Transverse colon (tissue), 4 donors: Measurements from ENCODE around the gene HSPG2. TPM values are rescaled to one million over a fixed set of nuclear protein-coding genes. Genes with fewer than 3 reads are reported as not detected.
A peak's percentile ranks its signal among the peaks of the same experiment; 100 is the strongest.

Source experiments
- DNase-seq: peaks from one replicate; pipeline ENCODE4 v3.0.0-alpha.2; 2019
- H3K27ac ChIP-seq, 4 donors: fragments of 200-600 bp; sonication (generic); 2 replicates each; pipeline ENCODE4 v1.5.1; 2016 to 2018; ENCODE audit warnings: inconsistent platforms in 4 of 4
- H3K27me3 ChIP-seq: fragments of 200-600 bp; sonication (generic); 2 replicates; pipeline ENCODE4 v1.5.1; 2017; ENCODE audit warnings: inconsistent platforms
- H3K36me3 ChIP-seq, 4 donors: fragments of 200-600 bp; sonication (generic); 2 replicates each; pipeline ENCODE4 v1.5.1; 2017 to 2019; ENCODE audit warnings: inconsistent platforms in 4 of 4
- H3K4me1 ChIP-seq, 4 donors: fragments of 200-600 bp; sonication (generic); 2 replicates each; pipeline ENCODE4 v1.5.1; 2017 to 2020; ENCODE audit warnings: inconsistent platforms in 4 of 4
- H3K4me3 ChIP-seq, 4 donors: fragments of 200-600 bp; sonication (generic); 1 replicate in 1 of 4; 2 replicates in 3 of 4; pipeline versions ENCODE4 v1.5.1 to v1.6.1; 2017 to 2019; ENCODE audit warnings: inconsistent platforms in 4 of 4
- H3K9me3 ChIP-seq, 2 donors: fragments of 200-600 bp; sonication (generic); 2 replicates each; pipeline ENCODE4 v1.5.1; 2017 to 2019; ENCODE audit warnings: inconsistent platforms in 2 of 2
- EP300 ChIP-seq: sonication (generic); formaldehyde crosslinking; IDR thresholded peaks from one replicate; pipeline ENCODE4 v1.6.1; 2017; ENCODE audit warnings: antibody characterized with exemption, low read depth
- POLR2A ChIP-seq: fragments of 450-650 bp; IDR thresholded peaks from one replicate; pipeline ENCODE4 v1.6.1; 2016; ENCODE audit warnings: antibody characterized with exemption, mild to moderate bottlenecking, moderate library complexity
- POLR2AphosphoS5 ChIP-seq, 3 donors: sonication (generic); formaldehyde crosslinking; IDR thresholded peaks; one replicate each; pipeline ENCODE4 v1.6.1; 2016; ENCODE audit warnings: antibody characterized with exemption in 3 of 3
- WGBS, 2 donors: methylation state at CpG; one replicate each; pipeline ENCODE4 v1.1.5; 2018; ENCODE audit warnings: low coverage in 1 of 2; 5-methylcytosine and 5-hydroxymethylcytosine counted together
- in situ Hi-C, 4 donors: fragments of 200-750 bp; cut with MboI; loops; one replicate each; pipeline versions ENCODE4 v1.15.0 to v1.15.1; 2017; ENCODE audit warnings: low sequenced_read_pairs in 3 of 4, low pct_ligation_motif_present in 1 of 4, low pct_unique_long_range_greater_than_20kb in 1 of 4
- intact Hi-C: fragments of 100-400 bp; cut with DNase I; formaldehyde crosslinking; loops from one replicate; pipeline ENCODE4 v1.15.1; 2023; ENCODE audit warnings: low total_unique reads
- total RNA-seq, 4 donors: library from RNA; depleted of rRNA; stranded (reverse); fragments of >200 nt; gene quantifications; one replicate each; pipeline ENCODE4 v1.1.0, GENCODE V29; 2016
- TF ChIP-seq, protein P1 (sequence below), 5 experiments: fragments of 200-600 bp in 3 of 5; fragments of 450-650 bp in 2 of 5; sonication (generic) in 3 of 5; IDR thresholded peaks; 1 replicate in 2 of 5; 2 replicates in 3 of 5; pipeline ENCODE4 v1.5.1; 2016 to 2017; ENCODE audit warnings: antibody characterized with exemption in 5 of 5, inconsistent platforms in 3 of 5, mild to moderate bottlenecking in 2 of 5, moderate library complexity in 1 of 5

The HSPG2 gene
- total RNA-seq, 4 donors from 2014 or later, result 107 to 343 (median 228) TPM

GRCh38 chr1:21936366-21937031 is 611 bp downstream of the HSPG2 start:
- H3K27ac ChIP-seq, result peak overlapping the region; percentile 93 to 98 (median 94)
- WGBS, 2 donors, result 7% methylated on average over 17 of the region's 34 CpGs; no CpG with 5 or more reads in 1 of the 2 donors
- in situ Hi-C loops (no loop called here), intact Hi-C loops (loop anchor here (5.0 kb wide), 1 partner anchor 34 kb away; no protein-coding TSS in a partner anchor)
- TF ChIP-seq, protein P1, sequence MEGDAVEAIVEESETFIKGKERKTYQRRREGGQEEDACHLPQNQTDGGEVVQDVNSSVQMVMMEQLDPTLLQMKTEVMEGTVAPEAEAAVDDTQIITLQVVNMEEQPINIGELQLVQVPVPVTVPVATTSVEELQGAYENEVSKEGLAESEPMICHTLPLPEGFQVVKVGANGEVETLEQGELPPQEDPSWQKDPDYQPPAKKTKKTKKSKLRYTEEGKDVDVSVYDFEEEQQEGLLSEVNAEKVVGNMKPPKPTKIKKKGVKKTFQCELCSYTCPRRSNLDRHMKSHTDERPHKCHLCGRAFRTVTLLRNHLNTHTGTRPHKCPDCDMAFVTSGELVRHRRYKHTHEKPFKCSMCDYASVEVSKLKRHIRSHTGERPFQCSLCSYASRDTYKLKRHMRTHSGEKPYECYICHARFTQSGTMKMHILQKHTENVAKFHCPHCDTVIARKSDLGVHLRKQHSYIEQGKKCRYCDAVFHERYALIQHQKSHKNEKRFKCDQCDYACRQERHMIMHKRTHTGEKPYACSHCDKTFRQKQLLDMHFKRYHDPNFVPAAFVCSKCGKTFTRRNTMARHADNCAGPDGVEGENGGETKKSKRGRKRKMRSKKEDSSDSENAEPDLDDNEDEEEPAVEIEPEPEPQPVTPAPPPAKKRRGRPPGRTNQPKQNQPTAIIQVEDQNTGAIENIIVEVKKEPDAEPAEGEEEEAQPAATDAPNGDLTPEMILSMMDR (IDR thresholded peaks at IDR 0.05), result no peak
- TF ChIP-seq EP300 (no peak), POLR2A (no peak), POLR2AphosphoS5 (IDR thresholded peaks at IDR 0.05) (no peak)
- H3K9me3 ChIP-seq, result no peaks in the 10 kb centered on the region
- H3K36me3 ChIP-seq, result no peaks in the 10 kb centered on the region
- peaks cover 35 to 76% (median 65%) of the 10 kb centered on the region in 4 donors for H3K4me1 ChIP-seq
- peak overlapping the region; percentile 69 to 82 (median 74) for H3K4me3 ChIP-seq
- peak; percentile 40 for DNase-seq
- H3K27me3 ChIP-seq, result no peaks in the 10 kb centered on the region

DNA sequence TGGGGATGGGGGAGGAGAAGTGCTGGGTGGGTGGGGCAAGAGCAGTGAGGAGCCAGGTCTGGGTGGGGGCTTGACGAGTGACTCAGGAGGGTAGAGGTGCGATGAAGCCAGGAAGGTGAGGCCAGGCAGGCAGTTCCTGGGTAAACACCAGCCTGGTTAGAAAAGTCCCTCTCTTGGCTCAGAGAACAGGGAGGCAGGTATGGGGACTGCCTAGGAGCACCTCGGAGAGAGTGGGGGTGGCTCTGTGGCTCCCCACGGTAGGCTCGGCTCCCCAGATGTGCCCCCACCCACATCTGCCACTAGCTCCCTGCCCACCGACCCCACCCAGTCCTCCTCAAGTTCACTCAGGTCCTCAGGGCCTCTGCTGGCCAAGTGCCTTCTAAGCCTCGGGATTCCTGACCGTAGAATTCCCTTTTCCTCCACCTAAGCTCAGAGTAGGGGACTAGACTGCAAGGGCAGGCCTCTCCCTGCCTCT is 1.2 kb downstream of the HSPG2 start:
- intact Hi-C loops (loop anchor here (5.0 kb wide), 1 partner anchor 34 kb away; no protein-coding TSS in a partner anchor), in situ Hi-C loops (no loop called here)
- Histone ChIP-seq H3K9me3 (no peaks in the 10 kb centered on the region), H3K4me3 (peak overlapping the region; percentile 69 to 82 (median 74)), H3K27me3 (no peaks in the 10 kb centered on the region), H3K36me3 (no peaks in the 10 kb centered on the region), H3K4me1 (peaks cover 40 to 81% (median 69%) of the 10 kb centered on the region in 4 donors), H3K27ac (peak overlapping the region; percentile 93 to 98 (median 94))
- 16% methylated on average over 8 of the region's 8 CpGs; no CpG with 5 or more reads in 1 of the 2 donors for WGBS, 2 donors
- TF ChIP-seq EP300 (no peak), POLR2AphosphoS5 (IDR thresholded peaks at IDR 0.05) (peak in 2 of 3 donors; percentile 32 to 46), POLR2A (peak; percentile 61)
- TF ChIP-seq, protein P1 (IDR thresholded peaks at IDR 0.05), result peak in 1 of 5 experiments; percentile 8
- peak; percentile 72 for DNase-seq

DNA sequence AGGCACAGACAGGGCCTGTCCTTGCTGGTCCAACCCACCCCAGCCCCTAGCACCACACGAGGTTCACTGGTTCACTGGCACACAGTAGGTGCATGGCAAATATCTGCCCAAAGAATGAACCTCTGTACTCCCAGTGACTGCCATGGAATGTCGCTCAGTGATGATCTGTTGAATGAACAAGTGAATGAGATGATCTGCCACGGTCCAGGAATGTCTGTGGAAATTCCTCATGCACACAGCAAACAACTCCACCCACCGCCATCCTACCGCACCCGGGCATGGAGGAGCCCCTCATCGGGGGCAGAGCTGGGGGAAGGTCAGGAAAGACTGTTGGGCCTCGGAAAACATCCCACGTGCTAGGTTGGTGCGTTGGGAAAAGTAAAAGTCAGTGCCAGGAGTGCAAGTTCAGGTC is 1.7 kb downstream of the HSPG2 start:
- Histone ChIP-seq H3K4me3 (peak overlapping the region in 3 of 4 donors; percentile 69 to 82 (median 71)), H3K4me1 (peaks cover 46 to 87% (median 73%) of the 10 kb centered on the region in 4 donors), H3K27me3 (no peaks in the 10 kb centered on the region), H3K9me3 (no peaks in the 10 kb centered on the region), H3K27ac (peak overlapping the region; percentile 93 to 98 (median 94)), H3K36me3 (no peaks in the 10 kb centered on the region)
- 30 to 35% methylated on average over 3 to 10 of the region's 10 CpGs for WGBS, 2 donors
- DNase-seq, result no peak
- in situ Hi-C loops, result no loop called here
- intact Hi-C loops, result loop anchor here (5.0 kb wide), 1 partner anchor 33 kb away; no protein-coding TSS in a partner anchor
- TF ChIP-seq, protein P1 (IDR thresholded peaks at IDR 0.05), result no peak

DNA sequence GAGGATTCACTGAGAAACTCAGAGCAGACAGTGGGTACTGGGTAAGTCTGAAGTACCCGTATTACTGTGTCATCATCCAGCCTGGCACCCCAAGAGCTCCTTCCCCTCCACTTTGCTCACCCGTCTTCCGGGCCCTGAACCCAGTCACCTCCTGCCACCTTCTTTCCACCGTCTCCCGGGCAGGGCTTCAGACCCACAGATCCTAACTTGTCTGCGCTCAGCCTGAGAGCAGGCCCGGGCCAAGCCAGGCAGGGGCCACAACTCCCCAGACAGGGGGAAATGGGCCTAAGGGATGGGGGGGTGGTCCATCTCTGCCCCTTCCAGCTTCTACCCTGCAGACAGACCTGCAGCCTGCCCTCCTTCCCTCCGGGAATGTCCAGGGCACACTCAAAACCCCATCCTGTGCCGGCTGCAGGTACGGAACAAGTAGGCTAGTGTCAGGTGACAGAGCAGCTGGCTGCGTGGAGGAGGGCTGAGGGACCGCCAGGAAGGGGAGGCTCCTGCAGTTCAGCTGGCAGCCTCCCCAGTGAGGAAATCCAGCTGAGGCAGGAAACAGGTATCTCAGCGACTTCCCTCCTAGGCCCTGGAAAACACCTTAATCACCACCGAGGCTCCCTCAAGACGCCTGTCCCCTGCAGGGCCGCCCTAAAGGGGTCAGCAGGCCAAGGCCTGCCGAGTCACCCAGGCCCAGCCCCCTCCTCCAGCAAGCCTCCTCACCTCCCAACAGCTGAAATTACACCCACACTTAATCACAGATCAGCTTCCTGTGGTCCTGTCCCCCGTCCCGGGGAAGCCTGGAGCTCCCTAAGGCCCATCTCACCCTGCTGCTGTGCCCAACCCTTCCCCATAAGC is 3.5 kb downstream of the HSPG2 start:
- peak overlapping the region in 2 of 4 donors; percentile 16 to 82 for H3K4me3 ChIP-seq
- peak overlapping the region; percentile 93 to 98 (median 94) for H3K27ac ChIP-seq
- in situ Hi-C loops (no loop called here), intact Hi-C loops (no loop called here)
- 40 to 46% methylated on average over 2 to 19 of the region's 19 CpGs for WGBS, 2 donors
- DNase-seq, result peak; percentile 63
- no peaks in the 10 kb centered on the region for H3K36me3 ChIP-seq
- TF ChIP-seq, protein P1 (IDR thresholded peaks at IDR 0.05), result no peak
- TF ChIP-seq EP300 (no peak), POLR2AphosphoS5 (IDR thresholded peaks at IDR 0.05) (peak; percentile 35 to 70 (median 57)), POLR2A (no peak)
- no peaks in the 10 kb centered on the region for H3K27me3 ChIP-seq
- peaks cover 39 to 87% (median 69%) of the 10 kb centered on the region in 4 donors for H3K4me1 ChIP-seq
- no peaks in the 10 kb centered on the region for H3K9me3 ChIP-seq
